Caco-2 (cell line): ENCODE data around the gene RBMS2. TPM values are rescaled to one million over a fixed set of nuclear protein-coding genes. Genes with fewer than 3 reads are reported as not detected.

ENCODE experiments used
- BruUV-seq: library from RNA; stranded (reverse); fragments of 400-500 nt; replicated peaks from 2 replicates; lab custom pipeline; 2021; lab: Mats Ljungman, UMichigan
- CTCF ChIA-PET: fragments of 300-600 bp; sonication (Branson Sonifier 250); formaldehyde crosslinking; loops from one replicate; lab custom pipeline; 2022; ENCODE audit warnings: antibody characterized with exemption; lab: Charles Lee
- POLR2A ChIA-PET: fragments of 300-600 bp; sonication (Branson Sonifier 250); formaldehyde crosslinking; loops from one replicate; lab custom pipeline; 2022; ENCODE audit warnings: antibody characterized with exemption; lab: Charles Lee
- DNase-seq, 2 experiments: peaks; one replicate each; pipeline versions ENCODE4 v3.0.0 to v3.0.0-alpha.2; 2020 to 2022
- H3K27me3 ChIP-seq: replicated peaks from 2 replicates; pipeline ENCODE4 v1.6.0; 2011; ENCODE audit warnings: low read length; ENCODE audit not compliant: control insufficient read depth, insufficient read depth
- H3K36me3 ChIP-seq: 2 replicates; pipeline ENCODE4 v1.5.1; 2011; ENCODE audit warnings: low read length; ENCODE audit not compliant: control insufficient read depth, insufficient read depth
- H3K4me1 ChIP-seq: fragments of 250-450 bp; sonication (Bioruptor Pico); 2 replicates; pipeline ENCODE4 v1.5.1; 2020; ENCODE audit warnings: mild to moderate bottlenecking
- H3K4me3 ChIP-seq: 2 replicates; pipeline ENCODE4 v1.5.1; 2011; ENCODE audit warnings: low read depth, mild to moderate bottlenecking, control low read depth, low read length
- H3K9me3 ChIP-seq: fragments of 250-450 bp; sonication (Bioruptor Pico); 2 replicates; pipeline ENCODE4 v1.5.1; 2020; ENCODE audit warnings: mild to moderate bottlenecking, moderate library complexity
- H3K27ac Mint-ChIP-seq: one replicate; pipeline ENCODE4 v1.8.0; 2022; ENCODE audit warnings: mixed read lengths; ENCODE audit not compliant: unreplicated experiment
- H3K27me3 Mint-ChIP-seq: one replicate; pipeline ENCODE4 v1.8.0; 2022; ENCODE audit warnings: mixed read lengths; ENCODE audit not compliant: insufficient read depth, unreplicated experiment
- H3K36me3 Mint-ChIP-seq: one replicate; pipeline ENCODE4 v1.8.0; 2022; ENCODE audit warnings: mild to moderate bottlenecking, mixed read lengths; ENCODE audit not compliant: insufficient read depth, unreplicated experiment
- H3K4me1 Mint-ChIP-seq: one replicate; pipeline ENCODE4 v1.8.0; 2022; ENCODE audit warnings: low read depth, mixed read lengths; ENCODE audit not compliant: unreplicated experiment
- H3K4me3 Mint-ChIP-seq: one replicate; pipeline ENCODE4 v1.8.0; 2022; ENCODE audit warnings: mild to moderate bottlenecking, moderate library complexity, mixed read lengths; ENCODE audit not compliant: unreplicated experiment
- H3K9me3 Mint-ChIP-seq: one replicate; pipeline ENCODE4 v1.8.0; 2022; ENCODE audit warnings: mixed read lengths; ENCODE audit not compliant: unreplicated experiment
- CTCF ChIP-seq, 2 experiments: fragments of 200-600 bp in 1 of 2; IDR thresholded peaks; 1 replicate in 1 of 2; 2 replicates in 1 of 2; pipeline versions ENCODE4 v1.5.1 to v1.8.0; 2011 to 2022; ENCODE audit warnings: antibody characterized with exemption in 1 of 2, control low read depth in 1 of 2, inconsistent platforms in 1 of 2, low read depth in 1 of 2, low read length in 1 of 2, mild to moderate bottlenecking in 1 of 2, moderate library complexity in 1 of 2; ENCODE audit not compliant: insufficient read depth in 1 of 2, severe bottlenecking in 1 of 2, unreplicated experiment in 1 of 2
- intact Hi-C: fragments of 100-400 bp; cut with micrococcal nuclease; formaldehyde crosslinking; loops from one replicate; pipeline ENCODE4 v1.10.0; 2022; ENCODE audit not compliant: unreplicated experiment
- total RNA-seq: library from RNA; stranded (reverse); gene quantifications from 2 replicates; pipeline ENCODE4 v1.2.3, GENCODE V29; 2022

RBMS2 gene
- total RNA-seq, 1 experiment from 2014 or later: 39.5 TPM

- no peak overlapping the region for H3K4me3 Mint-ChIP-seq
- H3K27ac Mint-ChIP-seq: no peak overlapping the region
- no peaks in the 10 kb centered on the region for H3K9me3 Mint-ChIP-seq
- intact Hi-C loops: no loop called here
- H3K4me1 ChIP-seq: no peaks in the 10 kb centered on the region
- no peaks in the 10 kb centered on the region for H3K9me3 ChIP-seq
- BruUV-seq: no TSS peak
- CTCF ChIA-PET: interaction anchor here (0.9 to 2.4 kb wide), 3 partner anchors 11 to 35 kb away, joined by 3 to 21 read pairs (median 4); no protein-coding TSS in a partner anchor
- peak; percentile 50 to 53 for DNase-seq
- H3K4me3 ChIP-seq: no peak overlapping the region
- POLR2A ChIA-PET: interaction anchor here (0.9 kb wide), 1 partner anchor 21 kb away, joined by 3 read pairs; no protein-coding TSS in a partner anchor
- H3K4me1 Mint-ChIP-seq: no peaks in the 10 kb centered on the region
- H3K27me3 Mint-ChIP-seq: no peaks in the 10 kb centered on the region
- H3K36me3 ChIP-seq: peaks cover 9% of the 10 kb centered on the region
- H3K36me3 Mint-ChIP-seq: peaks cover 97% of the 10 kb centered on the region
- no peaks in the 10 kb centered on the region for H3K27me3 ChIP-seq
- TF ChIP-seq CTCF (IDR thresholded peaks at IDR 0.05; ENCODE audit: insufficient read depth in 1 of 2, low read depth in 1 of 2, low read length in 1 of 2, severe bottlenecking in 1 of 2, unreplicated experiment in 1 of 2): peak in 1 of 2 experiments; percentile 32
Observed at GRCh38 chr12:56601503-56601902, 79.9 kb downstream of the RBMS2 start.

GRCh38 chr12:56602239-56602638, 80.6 kb downstream of the RBMS2 start:
- ChIA-PET CTCF (interaction anchor here (1.8 to 2.4 kb wide), 2 partner anchors 11 to 34 kb away, joined by 4 to 21 read pairs; no protein-coding TSS in a partner anchor), POLR2A (interaction anchor here (0.9 kb wide), 1 partner anchor 20 kb away, joined by 3 read pairs; no protein-coding TSS in a partner anchor)
- Histone ChIP-seq H3K9me3 (no peaks in the 10 kb centered on the region), H3K27me3 (no peaks in the 10 kb centered on the region), H3K4me1 (no peaks in the 10 kb centered on the region), H3K4me3 (no peak overlapping the region), H3K36me3 (peaks cover 11% of the 10 kb centered on the region)
- H3K27me3 Mint-ChIP-seq: no peaks in the 10 kb centered on the region
- H3K27ac Mint-ChIP-seq: no peak overlapping the region
- intact Hi-C loops: no loop called here
- no peaks in the 10 kb centered on the region for H3K4me1 Mint-ChIP-seq
- DNase-seq: no peak
- H3K36me3 Mint-ChIP-seq: peaks cover 97% of the 10 kb centered on the region
- H3K4me3 Mint-ChIP-seq: no peak overlapping the region
- no peaks in the 10 kb centered on the region for H3K9me3 Mint-ChIP-seq
- no peak for TF ChIP-seq CTCF (IDR thresholded peaks at IDR 0.05; ENCODE audit: insufficient read depth in 1 of 2, low read depth in 1 of 2, low read length in 1 of 2, severe bottlenecking in 1 of 2, unreplicated experiment in 1 of 2)
- no TSS peak for BruUV-seq

GRCh38 chr12:56604355-56604754, 82.7 kb downstream of the RBMS2 start:
- H3K36me3 Mint-ChIP-seq: peaks cover 93% of the 10 kb centered on the region

More at GRCh38 chr12:56604355-56604754, 82.7 kb downstream of the RBMS2 start:
- Histone ChIP-seq H3K4me1 (no peaks in the 10 kb centered on the region), H3K9me3 (no peaks in the 10 kb centered on the region), H3K27me3 (no peaks in the 10 kb centered on the region), H3K4me3 (no peak overlapping the region), H3K36me3 (peaks cover 11% of the 10 kb centered on the region)
- H3K4me1 Mint-ChIP-seq: no peaks in the 10 kb centered on the region
- ChIA-PET CTCF (interaction anchor here (1.0 kb wide), 1 partner anchor 30 kb away, joined by 3 read pairs; no protein-coding TSS in a partner anchor), POLR2A (no interaction called here)
- DNase-seq: no peak
- H3K27me3 Mint-ChIP-seq: no peaks in the 10 kb centered on the region
- TF ChIP-seq CTCF (IDR thresholded peaks at IDR 0.05; ENCODE audit: insufficient read depth in 1 of 2, low read depth in 1 of 2, low read length in 1 of 2, severe bottlenecking in 1 of 2, unreplicated experiment in 1 of 2): no peak
- no TSS peak for BruUV-seq
- intact Hi-C loops: no loop called here
- H3K4me3 Mint-ChIP-seq: no peak overlapping the region
- no peaks in the 10 kb centered on the region for H3K9me3 Mint-ChIP-seq
- H3K27ac Mint-ChIP-seq: no peak overlapping the region
